GM23338 (cell line): ENCODE measurements around the gene TXNL4A. TPM values are rescaled to one million over a fixed set of nuclear protein-coding genes. Genes with fewer than 3 reads are reported as not detected.
"Not testable (repeated sequence)": the region's sequence is repeated elsewhere in the genome, so short reads cannot be mapped to it uniquely, and the experiment has no call there.

ENCODE experiments used
- ATAC-seq: fragments of 200-7000 bp; cut with Tn5 transposase; 3 replicates; pipeline ENCODE4 v1.9.1; 2020
- DNase-seq: peaks from one replicate; pipeline ENCODE4 v3.0.0-alpha.2; 2015; ENCODE audit warnings: low spot score
- H2AFZ ChIP-seq: fragments of 200-600 bp; sonication (generic); 2 replicates; pipeline ENCODE4 v1.8.0; 2016; ENCODE audit warnings: antibody characterized with exemption, mild to moderate bottlenecking, moderate library complexity
- H3F3A ChIP-seq: fragments of 200-600 bp; sonication (generic); replicated peaks from 2 replicates; pipeline ENCODE4 v1.8.0; 2017; ENCODE audit warnings: antibody characterized with exemption, mixed run types, low read depth
- H3K27ac ChIP-seq: fragments of 200-600 bp; sonication (generic); 2 replicates; pipeline ENCODE4 v1.6.1; 2016; ENCODE audit warnings: low read depth
- H3K27me3 ChIP-seq: fragments of 200-600 bp; sonication (generic); 2 replicates; pipeline ENCODE4 v1.8.0; 2016; ENCODE audit warnings: mild to moderate bottlenecking, mixed run types, moderate library complexity; ENCODE audit not compliant: insufficient read depth
- H3K36me3 ChIP-seq: fragments of 200-600 bp; sonication (generic); 2 replicates; pipeline ENCODE4 v1.8.0; 2016; ENCODE audit warnings: mild to moderate bottlenecking; ENCODE audit not compliant: insufficient read depth
- H3K4me1 ChIP-seq: fragments of 200-600 bp; sonication (generic); 2 replicates; pipeline ENCODE4 v1.8.0; 2016; ENCODE audit warnings: mild to moderate bottlenecking, moderate library complexity; ENCODE audit not compliant: insufficient read depth
- H3K4me2 ChIP-seq: fragments of 200-600 bp; sonication (generic); 2 replicates; pipeline ENCODE4 v1.7.1; 2017; ENCODE audit warnings: mixed run types
- H3K4me3 ChIP-seq: fragments of 200-600 bp; sonication (generic); 2 replicates; pipeline ENCODE4 v1.6.1; 2016; ENCODE audit warnings: mixed run types
- H3K79me2 ChIP-seq: fragments of 200-600 bp; sonication (generic); replicated peaks from 2 replicates; pipeline ENCODE4 v1.8.0; 2017; ENCODE audit warnings: mild to moderate bottlenecking; ENCODE audit not compliant: insufficient read depth
- H3K9me2 ChIP-seq: fragments of 200-600 bp; sonication (generic); 2 replicates; pipeline ENCODE4 v1.8.0; 2017; ENCODE audit not compliant: insufficient read depth
- H4K20me1 ChIP-seq: fragments of 200-600 bp; sonication (generic); replicated peaks from 2 replicates; pipeline ENCODE4 v1.8.0; 2017; ENCODE audit warnings: mild to moderate bottlenecking; ENCODE audit not compliant: insufficient read depth
- H3K27ac Mint-ChIP-seq: 2 replicates; pipeline ENCODE4 v1.8.0; 2020; ENCODE audit warnings: inconsistent platforms, mild to moderate bottlenecking, moderate library complexity, mixed read lengths
- H3K27me3 Mint-ChIP-seq: 3 replicates; pipeline ENCODE4 v1.8.0; 2022; ENCODE audit warnings: low read depth, mild to moderate bottlenecking, moderate library complexity, mixed read lengths, inconsistent platforms; ENCODE audit not compliant: insufficient read depth, poor library complexity
- H3K36me3 Mint-ChIP-seq: 3 replicates; pipeline ENCODE4 v1.8.0; 2021; ENCODE audit warnings: low read depth, mild to moderate bottlenecking, inconsistent platforms, moderate library complexity, mixed read lengths
- H3K4me1 Mint-ChIP-seq: 3 replicates; pipeline ENCODE4 v1.8.0; 2020; ENCODE audit warnings: mild to moderate bottlenecking, inconsistent platforms, mixed read lengths
- H3K4me3 Mint-ChIP-seq: 3 replicates; pipeline ENCODE4 v1.8.0; 2021; ENCODE audit warnings: moderate library complexity, mild to moderate bottlenecking, inconsistent platforms, mixed read lengths
- H3K9me3 Mint-ChIP-seq: 3 replicates; pipeline ENCODE4 v1.8.0; 2020; ENCODE audit warnings: moderate library complexity, mild to moderate bottlenecking, inconsistent platforms, mixed read lengths
- EZH2 ChIP-seq: fragments of 200-600 bp; sonication (generic); IDR thresholded peaks from one replicate; pipeline ENCODE4 v1.8.0; 2017; ENCODE audit warnings: antibody characterized with exemption, mild to moderate bottlenecking, low read depth; ENCODE audit not compliant: unreplicated experiment
- POLR2AphosphoS5 ChIP-seq: IDR thresholded peaks from 2 replicates; pipeline ENCODE4 v1.6.1; 2016; ENCODE audit warnings: antibody characterized with exemption, low read depth
- ZNF114 ChIP-seq: fragments of 250-450 bp; sonication (Bioruptor Pico); IDR thresholded peaks from 2 replicates; pipeline ENCODE4 v1.5.0; 2020; ENCODE audit warnings: mild to moderate bottlenecking, moderate library complexity
- ZNF331 ChIP-seq: fragments of 250-450 bp; sonication (Bioruptor Pico); IDR thresholded peaks from 2 replicates; pipeline ENCODE4 v1.5.0; 2020; ENCODE audit warnings: low read depth, mild to moderate bottlenecking, moderate library complexity
- ZNF462 ChIP-seq: fragments of 250-450 bp; sonication (Bioruptor Pico); IDR thresholded peaks from 2 replicates; pipeline ENCODE4 v1.5.0; 2020; ENCODE audit warnings: mild to moderate bottlenecking, moderate library complexity
- polyA plus RNA-seq: library from polyadenylated mRNA; unstranded; fragments of >200 nt; fragmentation: Nextera tagmentation; extraction: Ambion mirVana; gene quantifications from 2 replicates; pipeline ENCODE4 v1.2.1, GENCODE V29; 2016
- total RNA-seq: library from RNA; depleted of rRNA; stranded (reverse); fragments of >200 nt; shearing (Covaris generic); gene quantifications from 2 replicates; pipeline ENCODE4 v1.2.3, GENCODE V29; 2014
- TF ChIP-seq, protein P1 (sequence below), 2 experiments: fragments of 200-600 bp in 1 of 2; sonication (generic) in 1 of 2; conservative IDR thresholded peaks; 2 replicates each; pipeline versions ENCODE4 v1.5.1 to v1.6.1; 2016 to 2017; ENCODE audit warnings: antibody characterized with exemption in 2 of 2, low read depth in 2 of 2, mild to moderate bottlenecking in 2 of 2, moderate library complexity in 1 of 2
- TF ChIP-seq, protein P2 (sequence below): IDR thresholded peaks from 2 replicates; pipeline ENCODE4 v1.6.1; 2016; ENCODE audit warnings: antibody characterized with exemption

TXNL4A gene
- total and polyA plus RNA-seq, 2 experiments from 2014 or later, result 51.0 to 271 TPM

GRCh38 chr18:80012714-80013113 lies 24.4 kb upstream of the TXNL4A start (continued):
- TF ChIP-seq, protein P1, sequence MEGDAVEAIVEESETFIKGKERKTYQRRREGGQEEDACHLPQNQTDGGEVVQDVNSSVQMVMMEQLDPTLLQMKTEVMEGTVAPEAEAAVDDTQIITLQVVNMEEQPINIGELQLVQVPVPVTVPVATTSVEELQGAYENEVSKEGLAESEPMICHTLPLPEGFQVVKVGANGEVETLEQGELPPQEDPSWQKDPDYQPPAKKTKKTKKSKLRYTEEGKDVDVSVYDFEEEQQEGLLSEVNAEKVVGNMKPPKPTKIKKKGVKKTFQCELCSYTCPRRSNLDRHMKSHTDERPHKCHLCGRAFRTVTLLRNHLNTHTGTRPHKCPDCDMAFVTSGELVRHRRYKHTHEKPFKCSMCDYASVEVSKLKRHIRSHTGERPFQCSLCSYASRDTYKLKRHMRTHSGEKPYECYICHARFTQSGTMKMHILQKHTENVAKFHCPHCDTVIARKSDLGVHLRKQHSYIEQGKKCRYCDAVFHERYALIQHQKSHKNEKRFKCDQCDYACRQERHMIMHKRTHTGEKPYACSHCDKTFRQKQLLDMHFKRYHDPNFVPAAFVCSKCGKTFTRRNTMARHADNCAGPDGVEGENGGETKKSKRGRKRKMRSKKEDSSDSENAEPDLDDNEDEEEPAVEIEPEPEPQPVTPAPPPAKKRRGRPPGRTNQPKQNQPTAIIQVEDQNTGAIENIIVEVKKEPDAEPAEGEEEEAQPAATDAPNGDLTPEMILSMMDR (conservative IDR thresholded peaks at IDR 0.05; ENCODE audit: low read depth in 2 of 2), result no peak
- TF ChIP-seq POLR2AphosphoS5, result no peak
- TF ChIP-seq ZNF331 (CRISPR knock-in tag), result no peak

- ATAC-seq, H3K4me1 ChIP-seq, H3K79me2 ChIP-seq, H3K27ac ChIP-seq, H3K27me3 Mint-ChIP-seq, H3F3A ChIP-seq, H3K4me2 ChIP-seq, H3K27me3 ChIP-seq, H3K4me3 Mint-ChIP-seq, H4K20me1 ChIP-seq, H3K9me2 ChIP-seq, H3K4me1 Mint-ChIP-seq, H2AFZ ChIP-seq, H3K4me3 ChIP-seq, H3K27ac Mint-ChIP-seq, H3K36me3 ChIP-seq, DNase-seq: not testable (repeated sequence)
- peaks cover 38% of the 10 kb centered on the region for H3K36me3 Mint-ChIP-seq
- peaks cover 70% of the 10 kb centered on the region for H3K9me3 Mint-ChIP-seq
These were observed 23.3 kb upstream of the TXNL4A start for GRCh38 chr18:80011496-80012137.

GRCh38 chr18:80010551-80010906 lies 22.2 kb upstream of the TXNL4A start:
- no peak overlapping the region for H3K27ac ChIP-seq
- peaks cover 5% of the 10 kb centered on the region for H3K4me1 ChIP-seq
- H3F3A ChIP-seq, result no peaks in the 10 kb centered on the region
- no peaks in the 10 kb centered on the region for H3K36me3 ChIP-seq
- H3K9me2 ChIP-seq, result 0 out of 2 replicates have a peak, but pooled peaks cover 4% of the 10 kb centered on the region
- no peak overlapping the region for H3K27ac Mint-ChIP-seq
- no peaks in the 10 kb centered on the region for H3K79me2 ChIP-seq
- no peak for ATAC-seq
- H3K4me3 ChIP-seq, result no peak overlapping the region
- DNase-seq, result no peak
- H4K20me1 ChIP-seq, result no peaks in the 10 kb centered on the region
- H3K4me2 ChIP-seq, result no peak overlapping the region
- peaks cover 42% of the 10 kb centered on the region for H3K36me3 Mint-ChIP-seq
- H2AFZ ChIP-seq, result no peak overlapping the region
- H3K4me1 Mint-ChIP-seq, result peaks cover 8% of the 10 kb centered on the region; the same call in 2 of the 3 replicates
- peaks cover 74% of the 10 kb centered on the region for H3K9me3 Mint-ChIP-seq
- H3K4me3 Mint-ChIP-seq, result no peak overlapping the region
- H3K27me3 Mint-ChIP-seq, result peaks cover 1% of the 10 kb centered on the region
- no peaks in the 10 kb centered on the region for H3K27me3 ChIP-seq
- TF ChIP-seq ZNF462 (CRISPR knock-in tag), result no peak
- TF ChIP-seq POLR2AphosphoS5, result no peak
- no peak for TF ChIP-seq ZNF114 (CRISPR knock-in tag)
- TF ChIP-seq ZNF331 (CRISPR knock-in tag), result no peak
- TF ChIP-seq, protein P1 (conservative IDR thresholded peaks at IDR 0.05; ENCODE audit: low read depth in 2 of 2), result no peak
- TF ChIP-seq, protein P2, sequence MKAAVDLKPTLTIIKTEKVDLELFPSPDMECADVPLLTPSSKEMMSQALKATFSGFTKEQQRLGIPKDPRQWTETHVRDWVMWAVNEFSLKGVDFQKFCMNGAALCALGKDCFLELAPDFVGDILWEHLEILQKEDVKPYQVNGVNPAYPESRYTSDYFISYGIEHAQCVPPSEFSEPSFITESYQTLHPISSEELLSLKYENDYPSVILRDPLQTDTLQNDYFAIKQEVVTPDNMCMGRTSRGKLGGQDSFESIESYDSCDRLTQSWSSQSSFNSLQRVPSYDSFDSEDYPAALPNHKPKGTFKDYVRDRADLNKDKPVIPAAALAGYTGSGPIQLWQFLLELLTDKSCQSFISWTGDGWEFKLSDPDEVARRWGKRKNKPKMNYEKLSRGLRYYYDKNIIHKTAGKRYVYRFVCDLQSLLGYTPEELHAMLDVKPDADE, result no peak
- no peak for TF ChIP-seq EZH2
